Right kidney (tissue), 1 donor: ENCODE measurements around the gene PDCL3.

ENCODE experiments used
- DNase-seq: peaks from one replicate; pipeline ENCODE4 v3.0.0-alpha.2; 2016

PDCL3 gene

GRCh38 chr2:100556746-100557145 lies 6.0 kb upstream of the PDCL3 start:
- no peak for DNase-seq

GRCh38 chr2:100560216-100560830 lies 2.5 kb upstream of the PDCL3 start:
- DNase-seq: no peak

GRCh38 chr2:100561191-100561590 lies 1.6 kb upstream of the PDCL3 start:
- DNase-seq: no peak

- DNase-seq: no peak
These were observed 834 bp downstream of the PDCL3 start for GRCh38 chr2:100563407-100564247.

- DNase-seq: no peak
These were observed 6.2 kb downstream of the PDCL3 start for GRCh38 chr2:100568989-100569388.

GRCh38 chr2:100571668-100572067 lies 8.9 kb downstream of the PDCL3 start:
- DNase-seq: no peak

GRCh38 chr2:100577777-100578176 lies 15.0 kb downstream of the PDCL3 start:
- no peak for DNase-seq

- DNase-seq: no peak
These were observed 17.8 kb downstream of the PDCL3 start for GRCh38 chr2:100580367-100581276.

- DNase-seq: no peak
These were observed 18.5 kb downstream of the PDCL3 start for GRCh38 chr2:100581277-100581612.

- DNase-seq: no peak
These were observed 22.0 kb downstream of the PDCL3 start for GRCh38 chr2:100584816-100585215.

- no peak for DNase-seq
These were observed 25.4 kb downstream of the PDCL3 start for GRCh38 chr2:100588071-100588786.

GRCh38 chr2:100589527-100589926 lies 26.7 kb downstream of the PDCL3 start:
- DNase-seq: no peak

GRCh38 chr2:100592226-100592625 lies 29.4 kb downstream of the PDCL3 start:
- no peak for DNase-seq

GRCh38 chr2:100596465-100596864 lies 33.7 kb downstream of the PDCL3 start:
- DNase-seq: no peak

- no peak for DNase-seq
These were observed 36.8 kb downstream of the PDCL3 start for GRCh38 chr2:100599566-100599965.

- no peak for DNase-seq
These were observed 38.9 kb downstream of the PDCL3 start for GRCh38 chr2:100601661-100602060.

GRCh38 chr2:100603414-100603813 lies 40.6 kb downstream of the PDCL3 start:
- no peak for DNase-seq

- DNase-seq: no peak
These were observed 41.3 kb downstream of the PDCL3 start for GRCh38 chr2:100603948-100604633.

GRCh38 chr2:100606332-100606725 lies 43.5 kb downstream of the PDCL3 start:
- no peak for DNase-seq

- peak; percentile 48 for DNase-seq
These were observed 44.0 kb downstream of the PDCL3 start for GRCh38 chr2:100606726-100607343.

- peak; percentile 50 for DNase-seq
These were observed 47.6 kb downstream of the PDCL3 start for GRCh38 chr2:100610381-100610831.
